ENCODE results near the gene LRRC72.
"Not testable (repeated sequence)": the region's sequence is repeated elsewhere in the genome, so short reads cannot be mapped to it uniquely, and the experiment has no call there.

DNA sequence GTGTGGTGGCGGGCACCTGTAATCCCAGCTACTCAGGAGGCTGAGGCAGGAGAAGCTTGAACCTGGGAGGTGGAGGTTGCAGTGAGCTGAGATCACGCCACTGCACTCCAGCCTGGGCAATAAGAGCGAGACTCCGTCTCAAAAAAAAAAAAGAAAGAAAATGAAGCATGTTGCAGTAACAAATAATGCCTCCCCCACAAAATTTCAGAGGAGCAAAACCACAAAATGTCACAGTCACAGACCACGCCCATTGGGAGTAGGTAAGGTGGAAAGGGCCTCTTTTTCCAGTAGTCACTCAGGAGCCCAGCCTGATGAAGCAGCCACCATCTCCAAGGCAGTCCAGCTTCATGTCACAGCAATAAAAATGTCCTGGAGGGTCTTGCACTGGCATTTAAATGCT is 20.2 kb upstream of the LRRC72 start:
- not testable (repeated sequence) for TF ChIP-seq ZNF274 (IDR thresholded peaks at IDR 0.05; ENCODE audit: low read depth, low read length); SUZ12 (IDR thresholded peaks at IDR 0.05; ENCODE audit: extremely low read depth, insufficient read depth, insufficient read length)
